GM12864 (cell line): ENCODE measurements around the gene NXPH2.

Source experiments
- DNase-seq: peaks from one replicate; pipeline ENCODE4 v3.0.0-alpha.2; 2011; ENCODE audit warnings: low read depth
- H3K4me3 ChIP-seq: 2 replicates; pipeline ENCODE4 v1.5.1; 2011; ENCODE audit warnings: mild to moderate bottlenecking, low read depth, low read length, control low read depth
- CTCF ChIP-seq: IDR thresholded peaks from 2 replicates; pipeline ENCODE4 v1.5.1; 2011; ENCODE audit warnings: low read depth, mild to moderate bottlenecking, moderate library complexity, low read length, control low read depth, inconsistent platforms; ENCODE audit errors: missing control alignments

NXPH2 gene

GRCh38 chr2:138707392-138708074 lies 72.7 kb downstream of the NXPH2 start:
- TF ChIP-seq CTCF: no peak
- no peak for DNase-seq
- H3K4me3 ChIP-seq: no peak overlapping the region

DNA sequence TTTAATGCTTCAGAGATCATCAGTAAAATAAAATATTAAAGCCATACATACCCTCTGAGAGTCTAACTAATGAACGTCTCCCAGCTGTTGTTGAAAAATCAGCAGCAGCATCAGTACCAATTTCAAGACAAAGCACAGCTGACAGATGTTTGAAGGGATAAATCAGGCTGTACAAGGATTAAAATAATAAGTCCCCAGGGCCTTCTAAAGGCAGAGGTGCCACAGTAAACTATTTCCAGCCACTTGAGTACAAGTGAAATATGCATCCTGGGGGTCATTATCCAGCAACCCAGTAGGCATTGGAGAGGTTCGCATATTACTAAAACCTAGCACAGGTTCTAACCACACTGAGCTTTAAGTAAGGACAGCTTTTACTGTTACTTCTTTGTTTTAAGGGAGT lies 76.9 kb downstream of the NXPH2 start:
- no peak for DNase-seq
- TF ChIP-seq CTCF: no peak
- no peak overlapping the region for H3K4me3 ChIP-seq

GRCh38 chr2:138700716-138701115 lies 79.5 kb downstream of the NXPH2 start:
- no peak for TF ChIP-seq CTCF
- no peak for DNase-seq
- no peak overlapping the region for H3K4me3 ChIP-seq

- TF ChIP-seq CTCF: no peak
- no peak for DNase-seq
- no peak overlapping the region for H3K4me3 ChIP-seq
These were observed 80.8 kb downstream of the NXPH2 start for GRCh38 chr2:138699421-138699820.

GRCh38 chr2:138698428-138698827 lies 81.8 kb downstream of the NXPH2 start:
- no peak for TF ChIP-seq CTCF
- DNase-seq: no peak
- no peak overlapping the region for H3K4me3 ChIP-seq

DNA sequence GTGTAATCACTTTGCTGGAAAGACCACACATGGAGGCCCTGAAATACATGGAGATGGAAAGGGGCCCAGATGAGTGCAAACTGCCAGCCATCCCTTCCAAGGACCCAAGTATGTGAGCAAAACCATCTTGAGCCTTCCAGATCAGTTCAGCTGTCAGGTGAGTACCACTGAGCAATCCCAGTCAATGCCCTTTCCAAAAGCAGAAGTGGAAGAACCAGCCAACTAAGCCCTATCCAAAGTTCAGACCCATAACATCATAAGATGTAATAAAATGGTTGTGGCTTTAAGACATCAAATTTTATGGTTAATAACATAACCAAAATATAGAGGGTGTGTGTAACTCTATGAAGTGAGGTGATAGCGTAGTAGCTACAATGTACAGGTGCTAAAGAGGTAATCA lies 88.5 kb downstream of the NXPH2 start:
- no peak overlapping the region for H3K4me3 ChIP-seq
- no peak for TF ChIP-seq CTCF
- no peak for DNase-seq

GRCh38 chr2:138689705-138690104 lies 90.5 kb downstream of the NXPH2 start:
- no peak for DNase-seq
- H3K4me3 ChIP-seq: no peak overlapping the region
- no peak for TF ChIP-seq CTCF
